ENCODE measurements around the gene CREBL2. TPM values are rescaled to one million over a fixed set of nuclear protein-coding genes. Genes with fewer than 3 reads are reported as not detected.
"Not testable (repeated sequence)": the region's sequence is repeated elsewhere in the genome, so short reads cannot be mapped to it uniquely, and the experiment has no call there.

CREBL2 gene
- total RNA-seq, 2 experiments from 2014 or later: 21.4 to 23.3 TPM

GRCh38 chr12:12585115-12585863 is 26.4 kb upstream of the CREBL2 start:
- Mint-ChIP-seq H3K27ac (no peak overlapping the region), H3K4me1 (peaks cover 6% of the 10 kb centered on the region), H3K4me3 (no peak overlapping the region), H3K36me3 (peaks cover 2% of the 10 kb centered on the region), H3K9me3 (peaks cover 14% of the 10 kb centered on the region), H3K27me3 (peaks cover 9% of the 10 kb centered on the region)
- no peak for DNase-seq
- no peak for ATAC-seq (ENCODE audit: low read depth)
- POLR2A ChIA-PET: no interaction called here

- DNase-seq: no peak
- peaks cover 14% of the 10 kb centered on the region for H3K9me3 Mint-ChIP-seq
- ATAC-seq (ENCODE audit: low read depth): no peak
- POLR2A ChIA-PET: no interaction called here
- no peak overlapping the region for H3K4me3 Mint-ChIP-seq
- peaks cover 9% of the 10 kb centered on the region for H3K27me3 Mint-ChIP-seq
- H3K4me1 Mint-ChIP-seq: peaks cover 6% of the 10 kb centered on the region
- no peak overlapping the region for H3K27ac Mint-ChIP-seq
- H3K36me3 Mint-ChIP-seq: peaks cover 2% of the 10 kb centered on the region
These were observed 24.6 kb upstream of the CREBL2 start for GRCh38 chr12:12586879-12587675.

- Mint-ChIP-seq H3K36me3 (peaks cover 2% of the 10 kb centered on the region), H3K4me1 (peaks cover 6% of the 10 kb centered on the region), H3K9me3 (peaks cover 15% of the 10 kb centered on the region), H3K27ac (no peak overlapping the region), H3K4me3 (no peak overlapping the region), H3K27me3 (peaks cover 9% of the 10 kb centered on the region)
- DNase-seq (no peak), ATAC-seq (ENCODE audit: low read depth) (no peak)
- POLR2A ChIA-PET: no interaction called here
These were observed 23.8 kb upstream of the CREBL2 start for GRCh38 chr12:12587878-12588277.

- H3K27ac Mint-ChIP-seq; DNase-seq; H3K4me1 Mint-ChIP-seq; H3K27me3 Mint-ChIP-seq; H3K4me3 Mint-ChIP-seq; POLR2A ChIA-PET; H3K36me3 Mint-ChIP-seq; ATAC-seq (ENCODE audit: low read depth): not testable (repeated sequence)
- H3K9me3 Mint-ChIP-seq: peaks cover 15% of the 10 kb centered on the region
These were observed 23.2 kb upstream of the CREBL2 start for GRCh38 chr12:12588436-12588835.

GRCh38 chr12:12590961-12591360 is 20.7 kb upstream of the CREBL2 start:
- H3K27me3 Mint-ChIP-seq: peaks cover 11% of the 10 kb centered on the region
- POLR2A ChIA-PET: no interaction called here
- H3K4me3 Mint-ChIP-seq: no peak overlapping the region
- peaks cover 3% of the 10 kb centered on the region for H3K36me3 Mint-ChIP-seq
- ATAC-seq (ENCODE audit: low read depth) (no peak), DNase-seq (no peak)
- peaks cover 4% of the 10 kb centered on the region for H3K4me1 Mint-ChIP-seq
- no peak overlapping the region for H3K27ac Mint-ChIP-seq
- H3K9me3 Mint-ChIP-seq: peaks cover 18% of the 10 kb centered on the region

GRCh38 chr12:12592930-12593329 is 18.7 kb upstream of the CREBL2 start:
- POLR2A ChIA-PET: no interaction called here
- peaks cover 18% of the 10 kb centered on the region for H3K9me3 Mint-ChIP-seq
- peaks cover 10% of the 10 kb centered on the region for H3K27me3 Mint-ChIP-seq
- H3K27ac Mint-ChIP-seq: no peak overlapping the region
- H3K4me1 Mint-ChIP-seq: peaks cover 4% of the 10 kb centered on the region
- H3K4me3 Mint-ChIP-seq: no peak overlapping the region
- DNase-seq (no peak), ATAC-seq (ENCODE audit: low read depth) (no peak)
- H3K36me3 Mint-ChIP-seq: peaks cover 3% of the 10 kb centered on the region

GRCh38 chr12:12595929-12596328 is 15.7 kb upstream of the CREBL2 start:
- POLR2A ChIA-PET; DNase-seq; H3K27ac Mint-ChIP-seq; H3K4me1 Mint-ChIP-seq; ATAC-seq (ENCODE audit: low read depth); H3K9me3 Mint-ChIP-seq; H3K4me3 Mint-ChIP-seq; H3K36me3 Mint-ChIP-seq: not testable (repeated sequence)
- peaks cover 18% of the 10 kb centered on the region for H3K27me3 Mint-ChIP-seq

GRCh38 chr12:12596598-12596997 is 15.1 kb upstream of the CREBL2 start:
- ATAC-seq (ENCODE audit: low read depth); H3K4me1 Mint-ChIP-seq; H3K36me3 Mint-ChIP-seq; H3K9me3 Mint-ChIP-seq; POLR2A ChIA-PET; H3K27ac Mint-ChIP-seq; H3K4me3 Mint-ChIP-seq; DNase-seq: not testable (repeated sequence)
- H3K27me3 Mint-ChIP-seq: peaks cover 20% of the 10 kb centered on the region

GRCh38 chr12:12598864-12599263 is 12.8 kb upstream of the CREBL2 start:
- Mint-ChIP-seq H3K27me3 (peaks cover 19% of the 10 kb centered on the region), H3K4me1 (peaks cover 2% of the 10 kb centered on the region), H3K9me3 (peaks cover 4% of the 10 kb centered on the region), H3K36me3 (peaks cover 1% of the 10 kb centered on the region), H3K4me3 (no peak overlapping the region), H3K27ac (no peak overlapping the region)
- DNase-seq: no peak
- POLR2A ChIA-PET: no interaction called here
- no peak for ATAC-seq (ENCODE audit: low read depth)

GRCh38 chr12:12599750-12600643 is 11.7 kb upstream of the CREBL2 start:
- peaks cover 15% of the 10 kb centered on the region for H3K27me3 Mint-ChIP-seq
- POLR2A ChIA-PET: no interaction called here
- ATAC-seq (ENCODE audit: low read depth): no peak
- H3K27ac Mint-ChIP-seq: no peak overlapping the region
- H3K4me1 Mint-ChIP-seq: peaks cover 2% of the 10 kb centered on the region
- H3K9me3 Mint-ChIP-seq: peaks cover 4% of the 10 kb centered on the region
- H3K4me3 Mint-ChIP-seq: no peak overlapping the region
- DNase-seq: no peak
- H3K36me3 Mint-ChIP-seq: no peaks in the 10 kb centered on the region

- no peak for ATAC-seq (ENCODE audit: low read depth)
- Mint-ChIP-seq H3K9me3 (peaks cover 3% of the 10 kb centered on the region), H3K27ac (no peak overlapping the region), H3K27me3 (peaks cover 13% of the 10 kb centered on the region), H3K36me3 (no peaks in the 10 kb centered on the region), H3K4me1 (peaks cover 2% of the 10 kb centered on the region), H3K4me3 (no peak overlapping the region)
- DNase-seq: no peak
- POLR2A ChIA-PET: no interaction called here
These were observed 11.0 kb upstream of the CREBL2 start for GRCh38 chr12:12600659-12601058.

- Mint-ChIP-seq H3K27me3 (peaks cover 8% of the 10 kb centered on the region), H3K27ac (no peak overlapping the region), H3K36me3 (no peaks in the 10 kb centered on the region), H3K9me3 (no peaks in the 10 kb centered on the region), H3K4me3 (no peak overlapping the region), H3K4me1 (peaks cover 8% of the 10 kb centered on the region)
- ATAC-seq (ENCODE audit: low read depth): no peak
- no peak for DNase-seq
- POLR2A ChIA-PET: no interaction called here
These were observed 6.9 kb upstream of the CREBL2 start for GRCh38 chr12:12604740-12605139.

- ATAC-seq (ENCODE audit: low read depth) (no peak), DNase-seq (no peak)
- Mint-ChIP-seq H3K9me3 (no peaks in the 10 kb centered on the region), H3K36me3 (no peaks in the 10 kb centered on the region), H3K27me3 (no peaks in the 10 kb centered on the region), H3K4me3 (no peak overlapping the region), H3K4me1 (peaks cover 18% of the 10 kb centered on the region), H3K27ac (no peak overlapping the region)
- POLR2A ChIA-PET: interaction anchor here (0.6 kb wide), 1 partner anchor 10 kb away, joined by 5 read pairs; no protein-coding TSS in a partner anchor
These were observed 4.7 kb upstream of the CREBL2 start for GRCh38 chr12:12606781-12607589.
